Neural crest cell (in vitro differentiated cells): Measurements from ENCODE around the gene MPP4. TPM values are rescaled to one million over a fixed set of nuclear protein-coding genes. Genes with fewer than 3 reads are reported as not detected.

Source experiments
- DNase-seq: peaks from one replicate; pipeline ENCODE4 v3.0.0; 2021; ENCODE audit warnings: low read depth, mixed read lengths, low spot score
- H3K27ac Mint-ChIP-seq: one replicate; pipeline ENCODE4 v1.8.0; 2021; ENCODE audit warnings: mild to moderate bottlenecking, mixed read lengths; ENCODE audit not compliant: unreplicated experiment
- H3K27me3 Mint-ChIP-seq: 2 replicates; pipeline ENCODE4 v1.8.0; 2021; ENCODE audit warnings: low read depth, mild to moderate bottlenecking, mixed read lengths
- H3K36me3 Mint-ChIP-seq: 2 replicates; pipeline ENCODE4 v1.8.0; 2021; ENCODE audit warnings: low read depth, mild to moderate bottlenecking, mixed read lengths
- H3K4me1 Mint-ChIP-seq: 2 replicates; pipeline ENCODE4 v1.8.0; 2021; ENCODE audit warnings: mixed read lengths
- H3K4me3 Mint-ChIP-seq: one replicate; pipeline ENCODE4 v1.8.0; 2021; ENCODE audit warnings: mild to moderate bottlenecking, mixed read lengths
- H3K9me3 Mint-ChIP-seq: 2 replicates; pipeline ENCODE4 v1.8.0; 2021; ENCODE audit warnings: mixed read lengths
- total RNA-seq: library from RNA; stranded (reverse); gene quantifications from 2 replicates; pipeline ENCODE4 v1.2.1, GENCODE V29; 2021
- TF ChIP-seq, protein P1 (sequence below): fragments of 200-600 bp; sonication (generic); conservative IDR thresholded peaks from 2 replicates; pipeline ENCODE4 v1.5.0; 2021; ENCODE audit warnings: antibody characterized with exemption, mild to moderate bottlenecking

The MPP4 gene
- total RNA-seq, 1 donor from 2014 or later: 0.19 TPM

DNA sequence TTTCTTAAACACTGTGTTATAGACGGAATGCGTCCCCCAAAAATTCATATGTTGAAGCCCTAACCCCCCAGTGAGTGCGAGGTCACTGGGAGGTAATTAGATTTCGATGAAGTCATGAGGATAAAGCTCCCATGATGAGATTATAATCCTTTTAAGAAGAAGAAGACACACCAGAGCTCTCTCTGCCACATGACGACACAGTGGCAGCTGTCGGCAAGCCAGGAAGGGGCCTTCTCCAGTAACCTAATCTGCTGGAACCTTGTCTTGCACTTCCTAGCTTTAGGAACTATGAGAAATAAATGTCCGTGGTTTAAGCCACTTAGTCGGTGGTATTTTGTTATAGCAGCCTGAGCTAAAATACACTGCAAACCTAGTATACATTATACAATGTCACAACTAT, 67.4 kb downstream of the MPP4 start:
- Mint-ChIP-seq H3K4me1 (no peaks in the 10 kb centered on the region), H3K27me3 (no peaks in the 10 kb centered on the region), H3K36me3 (peaks cover 14% of the 10 kb centered on the region), H3K4me3 (no peak overlapping the region), H3K27ac (no peak overlapping the region), H3K9me3 (no peaks in the 10 kb centered on the region)
- no peak for DNase-seq
- TF ChIP-seq, protein P1, sequence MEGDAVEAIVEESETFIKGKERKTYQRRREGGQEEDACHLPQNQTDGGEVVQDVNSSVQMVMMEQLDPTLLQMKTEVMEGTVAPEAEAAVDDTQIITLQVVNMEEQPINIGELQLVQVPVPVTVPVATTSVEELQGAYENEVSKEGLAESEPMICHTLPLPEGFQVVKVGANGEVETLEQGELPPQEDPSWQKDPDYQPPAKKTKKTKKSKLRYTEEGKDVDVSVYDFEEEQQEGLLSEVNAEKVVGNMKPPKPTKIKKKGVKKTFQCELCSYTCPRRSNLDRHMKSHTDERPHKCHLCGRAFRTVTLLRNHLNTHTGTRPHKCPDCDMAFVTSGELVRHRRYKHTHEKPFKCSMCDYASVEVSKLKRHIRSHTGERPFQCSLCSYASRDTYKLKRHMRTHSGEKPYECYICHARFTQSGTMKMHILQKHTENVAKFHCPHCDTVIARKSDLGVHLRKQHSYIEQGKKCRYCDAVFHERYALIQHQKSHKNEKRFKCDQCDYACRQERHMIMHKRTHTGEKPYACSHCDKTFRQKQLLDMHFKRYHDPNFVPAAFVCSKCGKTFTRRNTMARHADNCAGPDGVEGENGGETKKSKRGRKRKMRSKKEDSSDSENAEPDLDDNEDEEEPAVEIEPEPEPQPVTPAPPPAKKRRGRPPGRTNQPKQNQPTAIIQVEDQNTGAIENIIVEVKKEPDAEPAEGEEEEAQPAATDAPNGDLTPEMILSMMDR: no peak

DNA sequence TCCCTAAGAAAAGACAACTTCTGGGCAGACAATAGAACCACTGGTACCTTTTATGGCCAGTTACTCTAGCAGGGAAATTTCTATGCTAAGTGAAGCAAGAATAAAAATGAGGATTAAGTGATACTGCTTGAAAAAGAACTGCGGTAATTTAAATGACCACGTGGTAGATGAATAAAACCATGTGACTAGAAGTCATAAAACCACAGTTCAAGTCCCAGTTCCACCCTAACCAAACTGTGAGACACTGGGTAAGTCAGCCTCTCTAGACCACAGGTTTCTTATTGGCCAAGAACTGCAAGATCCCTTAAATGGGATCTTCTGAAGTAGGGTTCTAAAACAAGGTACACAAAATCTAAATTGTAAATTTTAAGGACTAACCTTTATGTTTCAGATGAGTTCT, 67.9 kb downstream of the MPP4 start:
- Mint-ChIP-seq H3K9me3 (no peaks in the 10 kb centered on the region), H3K27ac (no peak overlapping the region), H3K4me3 (no peak overlapping the region), H3K27me3 (no peaks in the 10 kb centered on the region), H3K36me3 (peaks cover 14% of the 10 kb centered on the region), H3K4me1 (no peaks in the 10 kb centered on the region)
- TF ChIP-seq, protein P1: no peak
- DNase-seq: no peak

DNA sequence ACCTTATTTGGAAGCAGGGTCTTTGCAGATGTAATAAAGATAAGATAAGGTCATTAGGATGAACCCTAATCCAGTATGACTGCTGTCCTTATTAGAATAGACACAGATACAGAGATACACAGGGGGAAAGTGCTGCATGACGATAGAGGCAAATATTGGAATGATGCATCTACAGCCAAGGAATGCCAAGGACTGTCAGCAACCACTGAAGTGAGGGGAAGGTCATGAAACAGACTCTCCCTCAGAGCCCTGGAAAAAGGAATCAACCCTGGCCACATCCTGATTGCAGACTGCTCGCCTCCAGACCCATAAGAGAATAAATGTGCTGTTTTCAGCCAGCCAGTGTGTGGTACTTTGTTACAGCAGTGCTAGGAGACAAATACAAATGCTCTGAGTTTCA, 69.9 kb downstream of the MPP4 start:
- TF ChIP-seq, protein P1: no peak
- H3K4me3 Mint-ChIP-seq: no peak overlapping the region
- DNase-seq: no peak
- no peaks in the 10 kb centered on the region for H3K4me1 Mint-ChIP-seq
- peaks cover 12% of the 10 kb centered on the region for H3K36me3 Mint-ChIP-seq
- no peaks in the 10 kb centered on the region for H3K9me3 Mint-ChIP-seq
- H3K27ac Mint-ChIP-seq: no peak overlapping the region
- no peaks in the 10 kb centered on the region for H3K27me3 Mint-ChIP-seq

DNA sequence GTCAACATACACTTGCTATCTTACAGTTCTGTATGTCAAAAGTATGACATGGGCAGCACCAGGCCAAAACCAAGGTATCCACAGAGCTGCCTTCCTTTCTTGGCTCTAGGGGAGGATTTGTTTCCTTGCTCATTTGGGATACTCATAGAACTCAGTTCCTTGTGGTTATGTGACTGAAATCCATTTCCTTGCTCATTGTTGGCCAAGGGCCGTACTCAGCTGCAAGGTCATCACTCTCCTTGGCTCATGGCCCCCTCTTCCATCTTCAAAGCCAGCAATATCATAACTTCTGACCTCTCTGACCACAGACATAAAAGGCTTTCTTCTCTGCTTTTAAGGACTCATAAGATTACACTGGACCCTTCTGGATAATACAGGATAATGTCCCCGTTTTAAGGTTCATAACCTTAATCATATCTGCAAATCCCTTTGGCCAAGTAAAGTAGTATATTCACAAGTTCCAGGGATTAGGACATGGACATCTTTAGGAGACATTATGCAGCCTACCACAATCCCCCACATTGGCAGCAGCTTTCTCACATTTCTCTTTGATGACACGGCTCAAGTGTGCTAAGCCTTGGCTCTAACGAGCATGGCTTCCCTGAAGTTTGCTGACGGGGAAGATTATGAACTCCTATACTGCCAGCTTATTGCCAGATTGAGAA, 76.0 kb downstream of the MPP4 start:
- no peaks in the 10 kb centered on the region for H3K27me3 Mint-ChIP-seq
- peaks cover 5% of the 10 kb centered on the region for H3K4me1 Mint-ChIP-seq
- DNase-seq: no peak
- H3K36me3 Mint-ChIP-seq: peaks cover 14% of the 10 kb centered on the region
- H3K27ac Mint-ChIP-seq: no peak overlapping the region
- H3K9me3 Mint-ChIP-seq: peaks cover under 1% of the 10 kb centered on the region
- TF ChIP-seq, protein P1: no peak
- no peak overlapping the region for H3K4me3 Mint-ChIP-seq

DNA sequence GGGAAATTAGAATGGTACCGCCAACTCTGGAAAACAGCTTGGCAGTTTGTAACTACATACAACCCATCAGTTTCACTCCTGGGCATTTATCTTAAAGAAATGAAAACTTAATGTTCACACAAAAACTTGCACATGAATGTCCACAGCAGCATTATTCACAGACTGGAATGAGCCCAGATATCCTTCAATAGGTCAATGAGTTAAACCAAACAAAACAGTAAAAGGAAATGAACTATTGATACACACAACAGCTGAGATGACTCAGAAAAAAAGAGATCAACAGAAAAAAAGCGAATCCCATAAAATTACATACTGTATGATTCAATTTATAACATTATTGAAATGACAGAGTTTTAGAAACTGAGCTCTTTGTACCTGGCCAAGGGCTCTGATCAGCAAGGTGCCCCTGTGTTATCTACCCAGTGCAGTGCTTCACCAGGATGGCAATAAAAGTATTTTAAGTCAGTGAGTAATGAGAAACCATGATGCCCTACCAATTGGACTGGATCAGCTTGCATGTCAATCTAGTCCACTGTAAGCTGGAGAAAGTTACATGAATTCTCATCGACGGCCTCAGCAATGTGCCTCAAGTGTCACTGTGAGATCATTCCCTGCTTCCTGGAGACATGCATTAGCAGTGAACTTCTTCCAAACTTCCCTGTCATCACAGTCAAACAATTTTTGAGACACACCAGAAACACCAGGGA, 77.0 kb downstream of the MPP4 start:
- TF ChIP-seq, protein P1: no peak
- no peak overlapping the region for H3K4me3 Mint-ChIP-seq
- DNase-seq: no peak
- H3K36me3 Mint-ChIP-seq: peaks cover 12% of the 10 kb centered on the region
- H3K27ac Mint-ChIP-seq: no peak overlapping the region
- peaks cover 5% of the 10 kb centered on the region for H3K4me1 Mint-ChIP-seq
- H3K9me3 Mint-ChIP-seq: peaks cover 3% of the 10 kb centered on the region
- no peaks in the 10 kb centered on the region for H3K27me3 Mint-ChIP-seq
